ENCODE measurements around the gene LRPAP1.

- TF ChIP-seq ZNF274 (IDR thresholded peaks at IDR 0.05; ENCODE audit: low read depth, low read length) (no peak), YY1 (IDR thresholded peaks at IDR 0.05; ENCODE audit: insufficient read depth, insufficient read length) (no peak)
Observed at GRCh38 chr4:3524349-3524748, 7.9 kb downstream of the LRPAP1 start.

Measured in NT2/D1 (cell line).